DMS53 (cell line): Measurements from ENCODE around the gene SNAPC5.
"Not testable (repeated sequence)": the region's sequence is repeated elsewhere in the genome, so short reads cannot be mapped to it uniquely, and the experiment has no call there.

ENCODE experiments used
- DNase-seq: peaks from one replicate; lab custom pipeline; 2025; lab: John Stamatoyannopoulos, UW

SNAPC5 gene

GRCh38 chr15:66491846-66492245 lies 5.7 kb downstream of the SNAPC5 start:
- DNase-seq: no peak

GRCh38 chr15:66489179-66489791 lies 8.3 kb downstream of the SNAPC5 start:
- DNase-seq: no peak

- DNase-seq: no peak
Measured at GRCh38 chr15:66488525-66488924, 9.0 kb downstream of the SNAPC5 start.

- DNase-seq: no peak
Measured at GRCh38 chr15:66486887-66487286, 10.7 kb downstream of the SNAPC5 start.

- no peak for DNase-seq
Measured at GRCh38 chr15:66484539-66485112, 12.9 kb downstream of the SNAPC5 start.

- no peak for DNase-seq
Measured at GRCh38 chr15:66483131-66483566, 14.4 kb downstream of the SNAPC5 start.

GRCh38 chr15:66482539-66482938 lies 15.0 kb downstream of the SNAPC5 start:
- no peak for DNase-seq

GRCh38 chr15:66481107-66481856 lies 16.3 kb downstream of the SNAPC5 start:
- DNase-seq: no peak

- DNase-seq: no peak
Measured at GRCh38 chr15:66480267-66480666, 17.3 kb downstream of the SNAPC5 start.

GRCh38 chr15:66477011-66477410 lies 20.6 kb downstream of the SNAPC5 start:
- DNase-seq: no peak

GRCh38 chr15:66476535-66476934 lies 21.0 kb downstream of the SNAPC5 start:
- no peak for DNase-seq

GRCh38 chr15:66474963-66475362 lies 22.6 kb downstream of the SNAPC5 start:
- no peak for DNase-seq

- DNase-seq: no peak
Measured at GRCh38 chr15:66474135-66474534, 23.4 kb downstream of the SNAPC5 start.

GRCh38 chr15:66472176-66472999 lies 25.2 kb downstream of the SNAPC5 start:
- DNase-seq: no peak

GRCh38 chr15:66470825-66471224 lies 26.7 kb downstream of the SNAPC5 start:
- DNase-seq: not testable (repeated sequence)

GRCh38 chr15:66467162-66468040 lies 30.2 kb downstream of the SNAPC5 start:
- DNase-seq: not testable (repeated sequence)

GRCh38 chr15:66465294-66465693 lies 32.3 kb downstream of the SNAPC5 start:
- DNase-seq: not testable (repeated sequence)

GRCh38 chr15:66462627-66463026 lies 34.9 kb downstream of the SNAPC5 start:
- DNase-seq: peak; percentile 4

- no peak for DNase-seq
Measured at GRCh38 chr15:66461917-66462316, 35.6 kb downstream of the SNAPC5 start.

- not testable (repeated sequence) for DNase-seq
Measured at GRCh38 chr15:66461294-66461693, 36.3 kb downstream of the SNAPC5 start.
